ENCODE data around the gene OVCA2. TPM values are rescaled to one million over a fixed set of nuclear protein-coding genes. Genes with fewer than 3 reads are reported as not detected.

Gene OVCA2
- polyA plus RNA-seq, 1 of the 3 experiments (the other 2 are of a cell fraction), result 59.2 TPM

DNA sequence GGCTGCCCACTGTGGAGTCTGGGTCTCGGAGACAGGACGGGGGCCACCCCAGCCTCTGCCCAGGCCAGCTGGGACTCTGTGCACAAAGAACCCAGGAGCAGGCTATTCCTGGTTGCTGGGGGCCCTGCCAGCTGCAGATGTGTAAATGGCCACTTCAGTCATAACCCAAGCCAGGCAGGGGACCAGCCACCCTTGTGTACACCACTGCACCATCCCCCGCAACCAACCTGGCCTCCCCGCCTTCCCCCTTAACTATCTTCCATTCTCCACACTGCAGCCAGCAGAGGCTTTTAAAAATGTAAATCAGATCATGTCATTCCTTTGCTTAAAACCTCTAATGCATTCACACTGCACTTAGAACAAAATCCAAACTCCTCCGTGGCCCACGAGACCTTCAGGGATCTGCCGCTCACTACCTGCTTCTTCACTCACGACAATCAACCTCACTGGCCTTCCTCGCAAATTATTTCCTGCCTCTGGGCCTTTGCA, 45.0 kb upstream of the OVCA2 start:
- Histone ChIP-seq H3K27ac (ENCODE audit: low read depth in 2 of 2, low read length in 1 of 2) (peak overlapping the region in 1 of 2 experiments; percentile 88; a peak in 2 of 4 replicates), H3K4me1 (ENCODE audit: control insufficient read depth in 1 of 2, insufficient read depth in 2 of 2, low read depth in 1 of 2, low read length in 1 of 2) (peaks cover 0 to 33% of the 10 kb centered on the region in 2 experiments; a peak in 1 of 4 replicates), H3K27me3 (ENCODE audit: insufficient read depth) (no peaks in the 10 kb centered on the region), H3F3A (replicated peaks; ENCODE audit: insufficient read depth) (no peaks in the 10 kb centered on the region), H3K4me3 (ENCODE audit: low read depth in 2 of 2, low read length in 1 of 2) (no peak overlapping the region), H3K36me3 (replicated peaks in 1 of 2; ENCODE audit: control insufficient read depth in 1 of 2, insufficient read depth in 2 of 2, low read length in 1 of 2) (no peaks in the 10 kb centered on the region), H4K20me1 (ENCODE audit: insufficient read depth) (no peaks in the 10 kb centered on the region), H3K4me2 (no peak overlapping the region), H2AFZ (ENCODE audit: low read depth) (no peak overlapping the region), H3K9ac (no peak overlapping the region), H3K9me2 (no peaks in the 10 kb centered on the region), H3K79me2 (ENCODE audit: insufficient read depth) (no peaks in the 10 kb centered on the region), H3K9me3 (no peaks in the 10 kb centered on the region)
- peak; percentile 87 for DNase-seq
- WGBS (ENCODE audit: low lambda C conversion rate), result 94% methylated on average over 7 of the region's 9 CpGs
- ChIA-PET POLR2A (interaction anchor here (1.2 kb wide), 1 partner anchor 79 kb away, joined by 4 read pairs; no protein-coding TSS in a partner anchor), CTCF (interaction anchor here (0.6 to 2.9 kb wide), 11 partner anchors 11 to 559 kb away, joined by 3 to 23 read pairs (median 4); partner anchors contain the start of genes OVCA2 and RTN4RL1)
- TF ChIP-seq FOXJ3 (CRISPR knock-in tag; IDR thresholded peaks at IDR 0.05), result no peak

DNA sequence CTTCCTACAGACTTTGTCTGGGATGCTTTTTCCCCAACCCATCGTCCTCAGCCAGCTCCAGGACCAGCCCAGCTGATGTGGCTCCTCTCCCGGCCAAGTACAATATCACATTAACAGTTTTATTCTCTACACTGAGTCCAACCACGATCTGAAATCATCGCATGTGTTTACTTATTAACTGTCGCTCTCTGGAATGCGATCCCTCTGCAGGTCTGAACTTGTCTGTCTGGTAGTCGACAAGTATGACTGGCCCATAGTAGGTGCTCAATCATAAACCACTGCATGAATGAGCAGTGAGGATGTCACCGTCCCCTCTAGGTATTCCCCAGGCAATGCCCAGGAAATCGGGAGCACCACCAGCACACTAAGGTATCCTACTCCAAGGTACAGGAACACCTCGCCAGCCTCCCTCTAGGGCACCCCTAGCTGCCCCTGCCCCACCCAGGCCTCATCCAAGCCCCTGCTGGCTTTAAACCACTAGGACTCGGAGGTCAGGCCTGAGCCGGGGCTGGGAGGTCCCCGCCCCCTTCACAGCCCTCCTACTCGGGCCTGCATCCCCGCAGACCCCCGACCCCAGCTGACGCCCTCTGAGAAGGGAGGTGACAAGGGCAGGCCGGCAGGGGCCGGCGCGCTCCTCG, 44.4 kb upstream of the OVCA2 start:
- H3K9ac ChIP-seq, result no peak overlapping the region
- no peak for DNase-seq
- H3K4me1 ChIP-seq (ENCODE audit: control insufficient read depth in 1 of 2, insufficient read depth in 2 of 2, low read depth in 1 of 2, low read length in 1 of 2), result peaks cover 0 to 33% of the 10 kb centered on the region in 2 experiments; a peak in 1 of 4 replicates
- no peaks in the 10 kb centered on the region for H3K9me3 ChIP-seq
- H2AFZ ChIP-seq (ENCODE audit: low read depth), result no peak overlapping the region
- no peaks in the 10 kb centered on the region for H3K27me3 ChIP-seq (ENCODE audit: insufficient read depth)
- ChIA-PET POLR2A (no interaction called here), CTCF (interaction anchor here (0.6 to 3.3 kb wide), 6 partner anchors 22 to 560 kb away, joined by 3 to 21 read pairs (median 4); partner anchors contain the start of gene RTN4RL1)
- no peak overlapping the region for H3K4me3 ChIP-seq (ENCODE audit: low read depth in 2 of 2, low read length in 1 of 2)
- H3K79me2 ChIP-seq (ENCODE audit: insufficient read depth), result no peaks in the 10 kb centered on the region
- H3K36me3 ChIP-seq (replicated peaks in 1 of 2; ENCODE audit: control insufficient read depth in 1 of 2, insufficient read depth in 2 of 2, low read length in 1 of 2), result no peaks in the 10 kb centered on the region
- 78% methylated on average over 20 of the region's 22 CpGs for WGBS (ENCODE audit: low lambda C conversion rate)
- peak overlapping the region in 1 of 2 experiments; percentile 88; a peak in 2 of 4 replicates for H3K27ac ChIP-seq (ENCODE audit: low read depth in 2 of 2, low read length in 1 of 2)
- no peak overlapping the region for H3K4me2 ChIP-seq
- TF ChIP-seq EP300 (IDR thresholded peaks at IDR 0.05; ENCODE audit: borderline replicate concordance in 1 of 2, low read depth in 1 of 2, low read length in 1 of 2), result no peak
- TF ChIP-seq TEAD4 (IDR thresholded peaks at IDR 0.05; ENCODE audit: borderline replicate concordance, insufficient read depth), result no peak
- TF ChIP-seq RFX5 (IDR thresholded peaks at IDR 0.05; ENCODE audit: low read length), result no peak
- TF ChIP-seq TCF12 (IDR thresholded peaks at IDR 0.05), result no peak
- TF ChIP-seq PBX3 (IDR thresholded peaks at IDR 0.05), result no peak
- TF ChIP-seq, protein P1, sequence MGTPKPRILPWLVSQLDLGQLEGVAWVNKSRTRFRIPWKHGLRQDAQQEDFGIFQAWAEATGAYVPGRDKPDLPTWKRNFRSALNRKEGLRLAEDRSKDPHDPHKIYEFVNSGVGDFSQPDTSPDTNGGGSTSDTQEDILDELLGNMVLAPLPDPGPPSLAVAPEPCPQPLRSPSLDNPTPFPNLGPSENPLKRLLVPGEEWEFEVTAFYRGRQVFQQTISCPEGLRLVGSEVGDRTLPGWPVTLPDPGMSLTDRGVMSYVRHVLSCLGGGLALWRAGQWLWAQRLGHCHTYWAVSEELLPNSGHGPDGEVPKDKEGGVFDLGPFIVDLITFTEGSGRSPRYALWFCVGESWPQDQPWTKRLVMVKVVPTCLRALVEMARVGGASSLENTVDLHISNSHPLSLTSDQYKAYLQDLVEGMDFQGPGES (IDR thresholded peaks at IDR 0.05; ENCODE audit: low read depth, low read length), result no peak
- TF ChIP-seq NRF1 (IDR thresholded peaks at IDR 0.05; ENCODE audit: low read depth, low read length), result no peak
- TF ChIP-seq RAD21 (IDR thresholded peaks at IDR 0.05; ENCODE audit: low read length), result no peak
- TF ChIP-seq MAX (IDR thresholded peaks at IDR 0.05; ENCODE audit: low read depth), result no peak
- no peak for TF ChIP-seq YY1 (IDR thresholded peaks at IDR 0.05; ENCODE audit: low read depth)
- TF ChIP-seq, protein P2, sequence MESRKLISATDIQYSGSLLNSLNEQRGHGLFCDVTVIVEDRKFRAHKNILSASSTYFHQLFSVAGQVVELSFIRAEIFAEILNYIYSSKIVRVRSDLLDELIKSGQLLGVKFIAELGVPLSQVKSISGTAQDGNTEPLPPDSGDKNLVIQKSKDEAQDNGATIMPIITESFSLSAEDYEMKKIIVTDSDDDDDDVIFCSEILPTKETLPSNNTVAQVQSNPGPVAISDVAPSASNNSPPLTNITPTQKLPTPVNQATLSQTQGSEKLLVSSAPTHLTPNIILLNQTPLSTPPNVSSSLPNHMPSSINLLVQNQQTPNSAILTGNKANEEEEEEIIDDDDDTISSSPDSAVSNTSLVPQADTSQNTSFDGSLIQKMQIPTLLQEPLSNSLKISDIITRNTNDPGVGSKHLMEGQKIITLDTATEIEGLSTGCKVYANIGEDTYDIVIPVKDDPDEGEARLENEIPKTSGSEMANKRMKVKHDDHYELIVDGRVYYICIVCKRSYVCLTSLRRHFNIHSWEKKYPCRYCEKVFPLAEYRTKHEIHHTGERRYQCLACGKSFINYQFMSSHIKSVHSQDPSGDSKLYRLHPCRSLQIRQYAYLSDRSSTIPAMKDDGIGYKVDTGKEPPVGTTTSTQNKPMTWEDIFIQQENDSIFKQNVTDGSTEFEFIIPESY (IDR thresholded peaks at IDR 0.05; ENCODE audit: borderline replicate concordance, low read depth), result no peak
- no peak; the same call in 1 of the 2 replicates for TF ChIP-seq RCOR1 (IDR thresholded peaks at IDR 0.05; ENCODE audit: low read length)
- no peak for TF ChIP-seq CHD2 (IDR thresholded peaks at IDR 0.05; ENCODE audit: low read length, partially characterized antibody)
- H3F3A ChIP-seq (replicated peaks; ENCODE audit: insufficient read depth), result no peaks in the 10 kb centered on the region
- H4K20me1 ChIP-seq (ENCODE audit: insufficient read depth), result no peaks in the 10 kb centered on the region
- no peaks in the 10 kb centered on the region for H3K9me2 ChIP-seq

Measured in SK-N-SH (cell line).